HFF-Myc (cell line): Measurements from ENCODE around the gene MSMP.

Experiments used
- DNase-seq: peaks from one replicate; pipeline ENCODE4 v3.0.0-alpha.2; 2011; ENCODE audit warnings: low read depth; ENCODE audit errors: extremely low read depth
- H3K4me3 ChIP-seq: replicated peaks from 2 replicates; pipeline ENCODE4 v1.5.1; 2011; ENCODE audit warnings: low read depth, mild to moderate bottlenecking, control low read depth, low read length
- TF ChIP-seq, protein P1 (sequence below): IDR thresholded peaks from 2 replicates; pipeline ENCODE4 v1.5.1; 2012; ENCODE audit warnings: mild to moderate bottlenecking, low read depth, low read length, control low read depth; ENCODE audit errors: missing control alignments

MSMP gene

DNA sequence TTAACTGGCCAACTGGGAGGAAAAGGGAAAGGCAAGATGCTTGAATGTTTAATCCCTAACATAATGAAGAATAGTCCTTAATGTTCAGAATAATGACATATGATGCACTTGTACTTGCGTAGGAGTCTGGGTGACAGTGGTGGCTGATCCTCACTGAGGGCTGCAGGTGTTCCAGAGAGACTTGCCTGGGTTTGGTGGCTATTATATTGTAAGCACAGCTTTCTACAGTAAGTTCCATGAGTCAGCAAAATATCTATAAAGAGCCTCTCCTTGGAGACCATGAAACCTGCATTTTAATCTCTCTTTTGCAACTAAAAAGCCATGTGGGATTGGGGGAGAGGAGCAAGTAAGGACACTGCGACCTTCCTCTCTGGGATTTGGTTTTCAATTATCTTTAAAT lies 35.5 kb upstream of the MSMP start:
- TF ChIP-seq, protein P1, sequence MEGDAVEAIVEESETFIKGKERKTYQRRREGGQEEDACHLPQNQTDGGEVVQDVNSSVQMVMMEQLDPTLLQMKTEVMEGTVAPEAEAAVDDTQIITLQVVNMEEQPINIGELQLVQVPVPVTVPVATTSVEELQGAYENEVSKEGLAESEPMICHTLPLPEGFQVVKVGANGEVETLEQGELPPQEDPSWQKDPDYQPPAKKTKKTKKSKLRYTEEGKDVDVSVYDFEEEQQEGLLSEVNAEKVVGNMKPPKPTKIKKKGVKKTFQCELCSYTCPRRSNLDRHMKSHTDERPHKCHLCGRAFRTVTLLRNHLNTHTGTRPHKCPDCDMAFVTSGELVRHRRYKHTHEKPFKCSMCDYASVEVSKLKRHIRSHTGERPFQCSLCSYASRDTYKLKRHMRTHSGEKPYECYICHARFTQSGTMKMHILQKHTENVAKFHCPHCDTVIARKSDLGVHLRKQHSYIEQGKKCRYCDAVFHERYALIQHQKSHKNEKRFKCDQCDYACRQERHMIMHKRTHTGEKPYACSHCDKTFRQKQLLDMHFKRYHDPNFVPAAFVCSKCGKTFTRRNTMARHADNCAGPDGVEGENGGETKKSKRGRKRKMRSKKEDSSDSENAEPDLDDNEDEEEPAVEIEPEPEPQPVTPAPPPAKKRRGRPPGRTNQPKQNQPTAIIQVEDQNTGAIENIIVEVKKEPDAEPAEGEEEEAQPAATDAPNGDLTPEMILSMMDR, result no peak
- no peak for DNase-seq

DNA sequence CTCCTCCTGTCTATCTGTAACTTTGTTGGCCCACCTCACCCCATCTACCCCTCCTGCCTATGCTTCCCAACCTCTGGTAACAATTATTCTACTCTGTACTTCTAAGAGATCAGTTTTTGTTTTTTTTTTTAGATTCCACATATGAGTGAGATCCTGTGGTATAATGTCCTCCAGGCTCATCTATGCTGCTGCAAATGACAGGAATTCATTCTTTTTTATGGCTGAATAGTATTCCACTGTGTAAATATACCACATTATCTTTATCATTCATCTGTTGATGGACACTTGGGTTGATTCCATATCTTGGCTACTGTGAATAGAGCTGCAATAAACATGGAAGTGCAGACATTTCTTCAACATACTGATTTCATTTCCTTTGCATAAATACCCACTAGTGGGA lies 29.3 kb upstream of the MSMP start:
- no peak for DNase-seq
- no peak overlapping the region for H3K4me3 ChIP-seq
- TF ChIP-seq, protein P1, result no peak

More for the DNA sequence above, 35.5 kb upstream of the MSMP start:
- H3K4me3 ChIP-seq, result no peak overlapping the region

DNA sequence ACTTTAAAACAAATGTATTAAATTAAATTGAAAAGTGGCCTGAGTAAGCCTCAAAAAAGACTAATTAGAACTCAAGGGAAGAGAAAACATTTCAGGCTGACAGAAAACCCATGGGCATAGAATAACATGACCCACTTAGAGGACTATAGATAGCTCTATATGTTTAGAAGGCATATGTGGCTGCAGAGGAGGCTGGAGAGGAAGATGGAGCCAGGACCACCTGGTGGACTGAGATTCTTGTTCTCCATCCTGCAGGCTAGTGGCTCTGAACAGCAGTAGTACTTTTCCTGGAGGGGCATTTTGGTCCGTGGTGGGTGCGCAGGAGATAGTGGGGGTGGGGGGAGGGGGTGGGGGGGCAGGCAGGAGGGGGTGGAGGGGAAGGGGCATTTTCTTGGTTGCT lies 27.0 kb upstream of the MSMP start:
- DNase-seq, result no peak
- TF ChIP-seq, protein P1, result no peak
- H3K4me3 ChIP-seq, result no peak overlapping the region

DNA sequence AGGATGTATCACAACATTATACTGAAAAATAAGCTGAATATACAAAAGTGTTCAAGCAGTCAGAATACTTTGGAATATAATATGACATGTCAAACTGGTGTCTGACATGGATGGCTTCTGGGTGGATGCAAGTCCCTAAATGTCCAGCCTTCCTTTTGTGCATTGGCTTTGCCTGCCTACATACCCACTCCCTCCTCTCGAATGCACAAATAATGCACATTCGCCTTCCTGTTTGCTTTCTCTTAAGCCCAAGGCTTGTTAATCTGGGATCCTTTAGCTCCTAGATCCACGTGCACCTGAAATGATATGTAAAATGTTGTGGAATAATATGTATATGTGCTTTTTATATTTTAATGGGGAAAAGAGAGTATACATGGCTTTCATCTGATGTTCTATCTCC lies 24.4 kb upstream of the MSMP start:
- DNase-seq, result no peak
- TF ChIP-seq, protein P1, result no peak
- H3K4me3 ChIP-seq, result no peak overlapping the region

DNA sequence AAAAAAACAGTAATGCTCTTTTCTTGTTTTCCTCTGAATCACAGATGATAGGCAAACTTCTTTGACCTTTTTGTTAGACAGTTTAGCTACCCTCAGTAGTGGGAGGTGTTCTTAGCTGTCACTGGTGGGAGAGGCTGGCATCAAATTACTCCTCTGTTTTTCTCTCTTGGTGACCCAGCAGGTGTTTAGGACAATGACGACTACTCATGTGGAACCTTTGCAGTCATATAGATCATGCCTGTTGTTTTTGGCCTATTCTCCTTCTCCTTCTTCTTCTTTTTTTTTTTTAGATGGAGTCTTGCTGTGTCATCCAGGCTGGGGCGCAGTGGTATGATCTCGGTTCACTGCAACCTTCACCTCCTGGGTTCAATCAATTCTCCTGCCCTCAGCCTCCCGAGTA lies 21.9 kb upstream of the MSMP start:
- no peak overlapping the region for H3K4me3 ChIP-seq
- TF ChIP-seq, protein P1, result no peak
- DNase-seq, result no peak

DNA sequence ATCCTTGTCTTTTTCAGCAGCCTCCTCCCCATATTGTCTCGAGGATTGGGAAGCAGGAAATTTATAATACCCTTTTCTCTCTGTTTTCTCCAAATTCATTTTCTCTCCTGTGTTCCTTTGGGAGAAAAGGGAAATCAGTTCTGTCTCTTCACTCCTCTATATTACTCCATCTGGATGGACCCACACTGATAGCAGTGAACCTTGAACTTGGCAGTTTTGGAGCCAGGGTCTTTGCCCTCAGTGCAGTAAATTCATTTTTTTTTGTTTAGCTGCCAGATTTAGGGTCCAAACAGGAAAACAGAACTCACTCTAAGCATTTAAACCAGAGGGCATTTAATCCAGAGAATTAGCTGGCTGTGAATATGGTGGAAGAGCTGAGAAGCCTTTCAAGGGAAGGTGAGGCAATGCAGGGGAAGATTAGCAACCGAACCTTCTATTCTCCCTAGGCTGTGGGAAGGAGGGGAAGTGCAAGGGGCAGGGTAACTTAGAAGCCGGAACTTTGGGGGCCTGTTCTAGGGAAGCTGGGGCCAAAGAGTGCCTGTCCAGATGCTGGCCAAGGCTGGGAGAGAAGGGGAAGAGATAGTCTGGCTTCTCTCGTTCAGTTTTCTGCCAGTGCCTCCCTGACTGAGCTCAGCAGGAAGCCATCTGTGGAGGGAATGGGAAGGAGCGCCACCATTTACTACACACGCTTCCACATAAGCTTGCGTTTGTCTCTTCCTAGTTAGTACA lies 21.0 kb upstream of the MSMP start:
- DNase-seq, result no peak
- H3K4me3 ChIP-seq, result no peak overlapping the region
- TF ChIP-seq, protein P1, result no peak

DNA sequence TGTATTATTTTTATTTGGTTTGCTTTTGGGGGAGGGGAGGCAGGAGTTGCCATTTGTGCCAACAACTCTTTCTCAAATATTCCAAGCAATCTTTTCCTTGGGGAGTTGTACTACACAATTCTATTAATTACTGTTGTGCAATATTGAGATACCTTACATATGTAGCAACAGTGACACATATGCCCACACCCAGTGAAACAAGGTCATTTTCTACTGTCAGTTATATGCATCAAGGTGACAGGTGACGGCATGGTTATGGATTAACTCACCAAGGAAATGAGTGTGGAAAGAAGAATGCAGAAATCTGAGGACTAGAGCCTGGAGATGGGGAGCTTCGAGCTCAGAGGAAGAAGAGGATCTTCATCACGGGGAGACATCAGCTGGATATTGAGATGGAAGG lies 17.9 kb upstream of the MSMP start:
- H3K4me3 ChIP-seq, result no peak overlapping the region
- TF ChIP-seq, protein P1, result no peak
- DNase-seq, result no peak
